ENCODE measurements around the gene SLIT1.
"Not testable (repeated sequence)": the region's sequence is repeated elsewhere in the genome, so short reads cannot be mapped to it uniquely, and the experiment has no call there.

Gene SLIT1

DNA sequence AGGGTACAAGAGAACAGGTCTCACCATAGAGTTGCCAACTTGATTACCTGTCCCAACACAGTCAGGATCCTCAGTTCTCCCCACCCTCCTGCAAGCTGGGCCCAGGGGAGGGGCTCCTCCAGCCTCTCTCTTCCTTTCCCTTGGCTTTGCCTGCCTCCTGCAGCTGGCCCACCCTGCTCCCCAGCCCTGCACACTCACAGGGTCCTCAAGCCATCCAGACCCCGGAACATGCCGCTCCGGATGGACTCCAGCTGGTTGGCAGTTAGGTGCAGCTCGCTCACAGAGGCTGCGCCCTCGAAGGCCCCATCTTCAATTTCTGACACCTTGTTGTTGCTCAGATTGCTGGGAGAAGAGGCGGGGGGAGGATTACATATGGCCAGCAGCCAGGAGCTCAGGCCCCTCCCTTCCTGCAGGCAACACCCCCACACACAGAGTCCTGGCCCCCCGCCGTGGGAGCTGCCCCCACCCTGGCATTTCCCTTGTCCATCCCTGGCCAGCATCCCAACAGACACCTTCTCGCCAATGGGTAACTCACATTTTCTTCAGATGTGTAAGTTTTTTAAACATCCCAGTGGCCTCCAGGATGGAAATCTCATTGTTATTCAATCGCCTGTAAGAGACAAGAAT is 139.2 kb downstream of the SLIT1 start:
- DNase-seq (ENCODE audit: low read depth in 2 of 2) = no peak

DNA sequence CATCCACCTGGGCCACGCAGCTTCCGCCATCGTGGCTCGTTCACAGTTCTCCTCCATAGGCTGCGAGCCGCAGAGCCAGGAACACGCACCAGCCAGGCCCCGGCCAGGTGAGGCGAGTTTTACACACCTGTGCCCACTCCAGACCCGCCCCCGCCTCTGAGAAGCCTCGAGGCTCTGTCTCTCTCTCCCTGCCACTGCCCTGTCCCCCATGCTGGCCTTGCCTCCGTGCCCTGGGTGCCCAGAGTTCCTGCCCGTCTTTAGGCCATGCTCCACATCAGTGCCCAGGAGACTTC is 142.2 kb downstream of the SLIT1 start:
- DNase-seq (ENCODE audit: low read depth in 2 of 2) = no peak

GRCh38 chr10:97042716-97043562 is 142.8 kb downstream of the SLIT1 start:
- no peak for DNase-seq (ENCODE audit: low read depth in 2 of 2)

GRCh38 chr10:97042081-97042480 is 143.7 kb downstream of the SLIT1 start:
- DNase-seq (ENCODE audit: low read depth in 2 of 2) = no peak

DNA sequence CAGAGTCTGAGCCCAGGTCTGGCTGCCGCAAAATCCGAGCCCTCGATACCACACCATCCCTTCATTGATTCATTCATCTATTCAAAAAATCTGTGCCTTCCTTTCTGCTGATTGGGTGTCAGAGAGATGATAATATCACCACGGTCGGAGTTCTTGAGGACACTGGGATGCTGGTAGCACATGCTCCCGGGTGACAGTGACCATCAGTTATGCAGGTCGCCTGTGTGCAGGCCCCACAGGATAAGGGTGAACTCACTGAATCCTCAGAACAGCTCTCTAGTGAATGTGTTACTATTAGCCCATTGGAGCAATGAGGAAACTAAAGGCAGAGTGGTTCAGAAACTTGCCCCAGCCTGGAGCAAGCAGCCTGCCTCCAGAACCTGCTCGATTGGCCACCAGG is 145.1 kb downstream of the SLIT1 start:
- no peak for DNase-seq (ENCODE audit: low read depth in 2 of 2)

DNA sequence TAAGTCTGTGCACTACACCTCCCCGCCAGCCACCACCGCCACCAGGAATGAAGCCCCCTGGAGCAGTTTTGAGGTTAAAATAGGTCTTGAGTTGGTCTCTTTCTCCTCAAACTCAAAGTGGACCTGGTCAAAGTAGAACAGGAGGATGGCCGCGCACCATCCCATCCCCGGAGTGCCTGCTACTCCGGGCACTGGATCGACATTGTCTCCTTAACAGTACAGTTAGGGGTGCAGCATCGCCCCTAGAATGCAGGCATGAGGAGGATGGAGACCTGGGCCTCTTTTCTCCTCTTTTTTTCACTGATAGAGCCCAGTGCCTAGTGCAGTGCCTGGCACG is 145.5 kb downstream of the SLIT1 start:
- no peak for DNase-seq (ENCODE audit: low read depth in 2 of 2)

DNA sequence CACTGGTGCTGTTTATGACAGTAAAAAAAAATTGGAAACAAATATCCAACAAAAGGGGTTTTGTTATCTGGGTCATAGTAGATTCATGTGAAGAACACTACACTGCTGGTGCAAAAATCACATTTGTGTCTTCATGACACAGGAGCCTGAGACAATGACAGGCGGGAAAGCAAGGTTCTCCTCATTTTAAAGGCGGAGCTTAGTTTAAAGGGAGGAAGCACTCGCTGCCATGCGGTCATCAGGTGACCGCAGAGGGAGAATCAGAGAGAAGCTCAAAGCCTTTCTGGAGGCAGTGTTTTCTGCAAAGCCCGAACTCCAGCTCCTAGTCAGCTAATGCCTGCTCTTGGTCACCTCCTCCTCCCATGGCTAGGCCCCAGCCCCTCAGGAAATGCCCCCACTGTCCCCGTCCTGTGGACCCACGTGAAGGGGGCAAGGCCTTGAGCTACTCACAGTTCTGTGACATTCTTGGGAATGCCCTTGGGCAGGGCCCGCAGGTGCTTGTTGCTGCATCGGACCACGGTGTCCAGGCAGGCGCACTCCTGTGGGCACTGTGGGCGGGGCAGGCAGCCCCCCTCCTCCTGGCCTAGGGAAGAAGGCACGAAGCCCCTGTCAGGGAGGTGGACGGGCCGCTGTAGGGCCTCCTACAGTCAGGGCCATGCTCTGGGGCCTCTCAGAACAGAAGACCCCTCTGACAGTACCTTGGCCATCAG is 146.1 kb downstream of the SLIT1 start:
- DNase-seq (ENCODE audit: low read depth in 2 of 2) = no peak

DNA sequence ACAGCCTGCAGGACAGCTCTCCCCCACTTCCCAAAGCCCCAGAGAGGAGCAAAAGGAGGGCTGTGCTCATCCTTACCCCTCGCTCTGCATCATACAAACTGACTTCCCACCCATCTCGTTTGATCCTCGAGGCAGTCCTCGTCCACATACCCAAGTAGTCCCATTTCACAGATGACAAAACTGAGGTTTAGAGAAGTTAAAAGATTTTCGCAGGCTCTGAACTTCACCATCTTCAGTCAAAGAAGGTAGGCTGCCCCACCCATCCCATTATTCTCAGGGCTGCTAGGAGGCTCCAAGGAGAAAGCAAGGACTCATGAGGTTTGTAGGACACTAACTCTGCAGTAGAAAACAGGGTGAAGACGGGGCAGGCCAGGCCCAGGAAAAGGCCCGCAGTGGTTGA is 147.1 kb downstream of the SLIT1 start:
- no peak for DNase-seq (ENCODE audit: low read depth in 2 of 2)

GRCh38 chr10:97037365-97038361 is 148.1 kb downstream of the SLIT1 start:
- DNase-seq (ENCODE audit: low read depth in 2 of 2) = peak; percentile 59 to 68

GRCh38 chr10:97034958-97035769 is 150.6 kb downstream of the SLIT1 start:
- DNase-seq (ENCODE audit: low read depth in 2 of 2) = no peak

GRCh38 chr10:97034301-97034700 is 151.5 kb downstream of the SLIT1 start:
- no peak for DNase-seq (ENCODE audit: low read depth in 2 of 2)

GRCh38 chr10:97033841-97034240 is 151.9 kb downstream of the SLIT1 start:
- not testable (repeated sequence) for DNase-seq (ENCODE audit: low read depth in 2 of 2)

- DNase-seq (ENCODE audit: low read depth in 2 of 2) = no peak
These were observed 153.1 kb downstream of the SLIT1 start for GRCh38 chr10:97032624-97033023.

GRCh38 chr10:97031459-97031858 is 154.3 kb downstream of the SLIT1 start:
- DNase-seq (ENCODE audit: low read depth in 2 of 2) = no peak

GRCh38 chr10:97030894-97031293 is 154.9 kb downstream of the SLIT1 start:
- DNase-seq (ENCODE audit: low read depth in 2 of 2) = no peak

GRCh38 chr10:97029271-97029670 is 156.5 kb downstream of the SLIT1 start:
- DNase-seq (ENCODE audit: low read depth in 2 of 2) = no peak

DNA sequence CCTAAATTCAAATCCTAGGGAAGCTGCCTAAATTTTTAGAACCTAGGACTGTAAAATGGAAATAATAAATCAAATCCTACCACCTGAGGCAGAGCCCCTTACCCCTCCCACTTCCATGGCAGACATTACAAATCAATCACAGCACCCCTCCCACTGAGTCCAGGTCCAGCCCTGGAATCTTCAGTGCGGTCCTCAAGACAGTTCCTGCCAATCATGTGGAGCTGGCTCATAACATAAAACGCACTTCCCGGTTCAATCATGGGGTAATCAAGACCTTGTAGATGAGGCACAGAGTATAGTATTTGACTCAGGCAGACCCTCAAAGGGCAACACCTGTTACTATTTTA is 157.0 kb downstream of the SLIT1 start:
- DNase-seq (ENCODE audit: low read depth in 2 of 2) = no peak

- no peak for DNase-seq (ENCODE audit: low read depth in 2 of 2)
These were observed 157.5 kb downstream of the SLIT1 start for GRCh38 chr10:97028126-97028831.

- peak; percentile 26 to 42 for DNase-seq (ENCODE audit: low read depth in 2 of 2)
These were observed 160.0 kb downstream of the SLIT1 start for GRCh38 chr10:97025613-97026242.

Data from stimulated activated CD4-positive, alpha-beta T cell treated with anti-CD3 and anti-CD28 coated beads, Interleukin-1b, Interleukin-23, amount 100 ng/mL, for 4 hours (primary cell).